ENCODE measurements around the gene PDLIM3.

- TF ChIP-seq CTCF (conservative IDR thresholded peaks at IDR 0.05) (peak; percentile 70), ZFX (IDR thresholded peaks at IDR 0.05) (no peak)
Measured at GRCh38 chr4:185471235-185472102, 63.8 kb downstream of the PDLIM3 start, which contains the start of gene CCDC110.

All from C4-2B (cell line).